KMS-11 (cell line): ENCODE data around the gene IL17RC.
A peak's percentile ranks its signal among the peaks of the same experiment; 100 is the strongest.

Source experiments
- H2AFZ ChIP-seq: fragments of 200-600 bp; sonication (generic); 2 replicates; pipeline ENCODE4 v1.6.1; 2016; ENCODE audit warnings: antibody characterized with exemption, mixed run types, low read depth
- H3K27ac ChIP-seq: fragments of 200-600 bp; sonication (generic); 2 replicates; pipeline ENCODE4 v1.6.1; 2016; ENCODE audit warnings: mild to moderate bottlenecking, mixed run types
- H3K27me3 ChIP-seq: fragments of 200-600 bp; sonication (generic); 2 replicates; pipeline ENCODE4 v1.6.1; 2017; ENCODE audit warnings: mild to moderate bottlenecking, low read depth, mixed run types, moderate library complexity; ENCODE audit not compliant: insufficient read depth
- H3K36me3 ChIP-seq: fragments of 200-600 bp; sonication (generic); 2 replicates; pipeline ENCODE4 v1.6.1; 2017; ENCODE audit warnings: mild to moderate bottlenecking, mixed run types; ENCODE audit not compliant: insufficient read depth
- H3K4me1 ChIP-seq: fragments of 200-600 bp; sonication (generic); 2 replicates; pipeline ENCODE4 v1.6.1; 2016; ENCODE audit warnings: mild to moderate bottlenecking, low read depth, mixed run types; ENCODE audit not compliant: poor library complexity, severe bottlenecking
- H3K4me2 ChIP-seq: fragments of 200-600 bp; sonication (generic); 2 replicates; pipeline ENCODE4 v1.7.0; 2016; ENCODE audit warnings: mild to moderate bottlenecking, mixed run types
- H3K4me3 ChIP-seq: fragments of 200-600 bp; sonication (generic); IDR thresholded peaks from 2 replicates; pipeline ENCODE4 v1.6.1; 2017; ENCODE audit warnings: low read depth, low read length, mixed read lengths; ENCODE audit not compliant: insufficient read depth
- H3K79me2 ChIP-seq: fragments of 200-600 bp; sonication (generic); 2 replicates; pipeline ENCODE4 v1.6.1; 2016; ENCODE audit warnings: low read depth, mixed run types; ENCODE audit not compliant: insufficient read depth
- H3K9ac ChIP-seq: fragments of 200-600 bp; sonication (generic); 2 replicates; pipeline ENCODE4 v1.6.1; 2016; ENCODE audit warnings: mild to moderate bottlenecking, mixed run types
- H4K20me1 ChIP-seq: fragments of 200-600 bp; sonication (generic); 2 replicates; pipeline ENCODE4 v1.6.1; 2016; ENCODE audit warnings: mild to moderate bottlenecking, mixed run types; ENCODE audit not compliant: insufficient read depth
- TF ChIP-seq, protein P1 (sequence below): fragments of 200-600 bp; sonication (generic); conservative IDR thresholded peaks from 2 replicates; pipeline ENCODE4 v1.6.1; 2017; ENCODE audit warnings: low read depth, mild to moderate bottlenecking, antibody characterized with exemption, low read length, moderate library complexity, mixed read lengths

The IL17RC gene

DNA sequence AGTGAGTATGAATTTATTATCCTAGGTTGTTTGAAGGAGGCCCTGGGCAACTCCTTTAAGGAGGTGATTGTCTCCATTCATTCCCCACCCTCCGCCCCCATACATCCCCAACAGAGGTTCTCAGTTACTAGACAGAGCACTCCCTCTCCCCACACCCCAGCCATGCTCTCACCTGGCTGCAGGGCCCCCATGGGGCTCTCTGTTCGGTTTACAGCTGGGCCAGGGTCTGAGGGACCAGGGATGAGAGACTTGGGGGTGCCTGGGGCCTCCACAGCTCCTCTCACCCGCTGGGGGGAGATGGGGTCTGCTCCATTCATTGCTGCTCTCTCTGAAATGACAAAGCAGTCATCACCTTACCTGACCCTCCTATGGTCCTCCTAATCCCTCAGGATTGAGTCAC, 31.7 kb downstream of the IL17RC start:
- Histone ChIP-seq H3K79me2 (no peaks in the 10 kb centered on the region), H3K27ac (no peak overlapping the region), H4K20me1 (no peaks in the 10 kb centered on the region), H3K4me1 (peaks cover 5% of the 10 kb centered on the region), H3K36me3 (no peaks in the 10 kb centered on the region), H3K9ac (no peak overlapping the region), H3K27me3 (no peaks in the 10 kb centered on the region), H3K4me3 (no peak overlapping the region), H2AFZ (no peak overlapping the region), H3K4me2 (no peak overlapping the region)
- TF ChIP-seq, protein P1, sequence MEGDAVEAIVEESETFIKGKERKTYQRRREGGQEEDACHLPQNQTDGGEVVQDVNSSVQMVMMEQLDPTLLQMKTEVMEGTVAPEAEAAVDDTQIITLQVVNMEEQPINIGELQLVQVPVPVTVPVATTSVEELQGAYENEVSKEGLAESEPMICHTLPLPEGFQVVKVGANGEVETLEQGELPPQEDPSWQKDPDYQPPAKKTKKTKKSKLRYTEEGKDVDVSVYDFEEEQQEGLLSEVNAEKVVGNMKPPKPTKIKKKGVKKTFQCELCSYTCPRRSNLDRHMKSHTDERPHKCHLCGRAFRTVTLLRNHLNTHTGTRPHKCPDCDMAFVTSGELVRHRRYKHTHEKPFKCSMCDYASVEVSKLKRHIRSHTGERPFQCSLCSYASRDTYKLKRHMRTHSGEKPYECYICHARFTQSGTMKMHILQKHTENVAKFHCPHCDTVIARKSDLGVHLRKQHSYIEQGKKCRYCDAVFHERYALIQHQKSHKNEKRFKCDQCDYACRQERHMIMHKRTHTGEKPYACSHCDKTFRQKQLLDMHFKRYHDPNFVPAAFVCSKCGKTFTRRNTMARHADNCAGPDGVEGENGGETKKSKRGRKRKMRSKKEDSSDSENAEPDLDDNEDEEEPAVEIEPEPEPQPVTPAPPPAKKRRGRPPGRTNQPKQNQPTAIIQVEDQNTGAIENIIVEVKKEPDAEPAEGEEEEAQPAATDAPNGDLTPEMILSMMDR = no peak

DNA sequence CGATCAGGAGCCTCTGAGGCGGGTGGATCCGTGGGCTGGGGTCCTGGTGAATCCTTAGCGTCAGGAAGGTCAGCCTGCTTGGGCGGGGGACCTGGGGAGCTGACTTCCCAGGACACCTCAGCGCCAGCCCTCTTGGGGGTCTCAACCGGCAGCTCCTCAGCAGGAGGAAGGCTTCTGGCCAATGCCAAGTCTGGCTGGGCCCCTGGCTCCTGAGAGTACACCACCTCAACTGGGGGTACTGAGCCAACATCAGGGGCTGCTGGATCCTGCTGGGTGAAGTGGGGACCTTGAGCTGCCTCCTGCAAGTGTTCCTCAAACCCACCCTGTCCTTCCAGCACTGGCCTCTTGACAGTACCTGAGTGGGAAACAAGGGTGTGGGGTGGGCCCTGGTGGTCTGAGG, 32.2 kb downstream of the IL17RC start:
- Histone ChIP-seq H3K4me3 (no peak overlapping the region), H3K36me3 (no peaks in the 10 kb centered on the region), H4K20me1 (no peaks in the 10 kb centered on the region), H2AFZ (no peak overlapping the region), H3K4me1 (peaks cover 5% of the 10 kb centered on the region), H3K4me2 (no peak overlapping the region), H3K27ac (no peak overlapping the region), H3K79me2 (no peaks in the 10 kb centered on the region), H3K27me3 (no peaks in the 10 kb centered on the region), H3K9ac (no peak overlapping the region)
- TF ChIP-seq, protein P1 = no peak

DNA sequence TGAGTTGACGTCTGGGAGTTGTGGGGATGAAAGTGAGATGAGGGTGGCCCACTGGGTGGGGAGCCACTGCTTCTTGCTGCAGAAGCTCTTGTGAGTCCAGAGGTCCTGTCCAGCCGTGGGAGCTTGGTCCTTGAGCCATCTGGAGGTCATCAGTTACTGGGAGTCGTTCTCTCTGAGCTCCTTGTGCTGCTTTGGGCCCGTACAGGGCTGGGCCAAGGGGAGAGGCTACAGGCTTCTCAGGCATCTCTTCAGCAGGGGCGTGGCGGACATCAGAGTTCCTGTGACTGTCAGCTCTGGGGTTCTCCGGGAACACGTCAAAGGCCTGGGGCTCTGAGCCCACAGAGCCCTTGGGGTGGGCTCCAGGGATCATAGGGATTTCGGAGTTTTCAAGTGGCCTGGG, 32.7 kb downstream of the IL17RC start:
- Histone ChIP-seq H3K36me3 (no peaks in the 10 kb centered on the region), H3K27me3 (no peaks in the 10 kb centered on the region), H3K4me2 (no peak overlapping the region), H4K20me1 (no peaks in the 10 kb centered on the region), H3K27ac (no peak overlapping the region), H3K9ac (no peak overlapping the region), H3K4me3 (no peak overlapping the region), H2AFZ (no peak overlapping the region), H3K79me2 (no peaks in the 10 kb centered on the region), H3K4me1 (peaks cover 5% of the 10 kb centered on the region)
- TF ChIP-seq, protein P1 = no peak

DNA sequence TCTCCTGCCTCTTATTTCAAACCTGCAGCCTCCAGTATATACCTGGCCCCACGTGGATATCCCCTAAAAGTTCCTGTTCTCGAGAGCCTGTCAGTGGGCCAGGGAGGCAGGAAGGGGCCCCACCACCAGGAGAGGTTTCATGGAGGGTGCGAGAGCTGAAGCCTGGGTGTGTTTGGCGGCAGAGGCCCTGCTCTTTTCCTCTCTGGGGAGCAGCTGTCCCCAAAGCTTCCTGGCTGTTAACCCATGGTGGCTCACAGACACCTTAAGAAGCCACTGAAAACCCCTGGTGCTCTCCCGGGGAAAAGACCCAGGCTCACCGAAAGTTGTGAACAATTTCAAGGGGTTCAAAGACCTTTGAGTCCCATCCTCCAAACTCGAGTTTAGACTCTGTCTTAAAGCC, 34.2 kb downstream of the IL17RC start:
- no peaks in the 10 kb centered on the region for H3K27me3 ChIP-seq
- H3K4me3 ChIP-seq = no peak overlapping the region
- H3K9ac ChIP-seq = no peak overlapping the region
- peak overlapping the region; percentile 45 for H3K4me2 ChIP-seq
- H3K36me3 ChIP-seq = no peaks in the 10 kb centered on the region
- TF ChIP-seq, protein P1 = no peak
- H3K4me1 ChIP-seq = peaks cover 5% of the 10 kb centered on the region
- no peak overlapping the region for H2AFZ ChIP-seq
- no peaks in the 10 kb centered on the region for H4K20me1 ChIP-seq
- H3K79me2 ChIP-seq = no peaks in the 10 kb centered on the region
- H3K27ac ChIP-seq = no peak overlapping the region
